Non-pigmented ciliary epithelial cell (primary cell): Measurements from ENCODE around the gene ZNF354B.
"Not testable (repeated sequence)": the region's sequence is repeated elsewhere in the genome, so short reads cannot be mapped to it uniquely, and the experiment has no call there.

Experiments
- DNase-seq: peaks from one replicate; pipeline ENCODE4 v3.0.0-alpha.2; 2010; ENCODE audit warnings: low read depth

ZNF354B gene

DNA sequence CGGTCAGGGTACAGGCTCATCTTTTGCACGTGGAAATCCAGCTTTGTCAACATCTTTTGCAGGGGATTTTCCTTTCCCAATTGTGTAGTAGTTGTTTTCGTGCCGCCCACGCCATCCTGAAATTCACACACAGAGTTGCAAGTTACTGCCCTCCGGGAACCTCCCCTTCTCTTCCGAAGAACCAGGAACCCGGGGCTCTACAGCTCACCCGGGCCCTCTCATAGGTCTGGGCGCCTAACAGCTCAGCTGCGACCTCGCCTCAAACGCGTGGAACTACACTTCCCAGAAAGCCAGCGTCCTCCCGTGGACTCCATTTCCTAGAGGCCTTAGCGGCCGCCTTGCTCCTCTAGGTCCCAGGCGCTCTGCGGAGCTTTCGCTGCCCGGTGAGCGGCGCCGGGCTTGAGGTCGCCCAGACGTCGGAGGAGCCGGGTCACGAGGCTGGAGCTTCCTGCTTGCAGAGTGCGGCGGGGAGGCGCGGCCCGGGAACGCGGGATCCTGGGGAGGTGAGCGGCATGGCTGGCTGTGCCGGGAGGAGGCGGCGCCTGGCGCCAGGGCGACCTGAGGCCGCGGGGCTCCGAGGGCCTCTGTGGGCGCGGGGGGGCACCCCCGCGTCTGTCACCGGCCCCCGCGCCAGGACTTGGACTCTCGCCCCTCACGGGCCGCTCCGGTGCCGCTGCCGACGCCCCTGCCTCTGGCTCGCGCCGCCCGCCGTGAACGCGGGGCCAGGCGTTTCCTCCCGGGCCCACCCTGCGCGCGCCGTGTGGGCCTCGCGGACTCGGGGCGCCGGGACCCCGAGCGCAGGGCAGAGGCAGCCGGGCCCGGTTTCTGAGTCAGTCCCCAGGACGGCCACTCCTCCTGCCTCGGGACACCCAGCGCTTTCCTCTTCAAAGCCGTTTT lies at the start of gene ZNF354B:
TSS of gene ZNF354B (plus strand) at position 329 of the 897 bp plus-strand sequence. CDS start 1,095 bp downstream, outside the sequence.
- DNase-seq = peak; percentile 85

DNA sequence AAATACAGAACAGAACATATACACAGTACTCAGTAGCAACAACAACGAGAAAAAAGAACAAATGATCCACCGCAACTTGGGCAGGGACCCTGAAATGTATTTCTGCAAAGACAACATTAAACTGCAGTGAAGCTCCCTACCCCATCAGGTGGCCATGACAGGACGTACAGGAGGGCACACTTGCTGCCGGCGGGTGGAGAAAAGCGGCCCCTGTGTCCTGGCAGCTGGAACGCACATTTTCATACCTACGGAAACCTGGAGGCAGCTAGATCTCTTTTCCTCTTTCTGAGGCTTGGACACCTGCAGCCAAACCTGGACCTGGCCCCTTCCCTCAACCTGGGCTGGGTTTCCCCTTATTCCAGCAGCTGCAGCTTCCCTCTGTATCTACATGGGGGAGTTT lies 42.2 kb upstream of the ZNF354B start:
- DNase-seq = no peak

DNA sequence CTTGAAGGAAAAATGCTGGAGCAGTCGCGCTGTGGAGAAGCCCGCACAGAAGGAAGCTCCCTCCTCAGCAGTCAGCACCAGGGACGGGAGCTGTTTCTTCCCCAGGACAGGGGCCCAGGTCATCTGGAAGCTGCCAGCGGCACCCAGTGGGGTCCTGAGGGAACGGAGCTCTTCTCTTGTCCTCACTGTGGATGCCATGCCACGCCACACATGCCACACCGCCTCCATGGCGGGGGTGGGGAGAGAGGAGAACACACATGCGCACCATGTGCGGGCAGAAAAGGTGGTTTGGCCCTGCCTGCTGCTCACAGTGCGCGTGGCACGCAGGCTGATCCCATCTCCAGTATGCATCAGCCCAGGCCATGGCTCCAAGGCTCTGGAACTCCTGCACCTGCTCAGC lies 41.7 kb upstream of the ZNF354B start:
- no peak for DNase-seq

DNA sequence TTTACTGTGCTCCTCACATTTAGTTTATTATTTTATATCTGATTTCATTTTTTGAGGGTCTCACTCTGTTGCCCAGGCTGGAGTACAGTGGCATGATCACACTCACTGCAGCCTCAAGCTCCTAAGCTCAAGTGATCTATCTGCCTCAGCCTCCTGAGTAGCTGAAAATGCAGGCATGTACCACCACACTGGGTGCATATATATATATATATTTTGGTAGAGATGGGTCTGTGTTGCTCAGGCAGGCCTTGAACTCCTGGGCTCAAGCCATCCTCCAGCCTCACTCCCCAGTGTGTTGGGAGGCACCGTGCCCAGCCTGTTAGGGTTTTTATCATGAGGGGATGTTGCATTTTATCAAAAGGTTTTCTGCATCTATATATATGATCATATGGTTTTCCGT lies 39.8 kb upstream of the ZNF354B start:
- no peak for DNase-seq

DNA sequence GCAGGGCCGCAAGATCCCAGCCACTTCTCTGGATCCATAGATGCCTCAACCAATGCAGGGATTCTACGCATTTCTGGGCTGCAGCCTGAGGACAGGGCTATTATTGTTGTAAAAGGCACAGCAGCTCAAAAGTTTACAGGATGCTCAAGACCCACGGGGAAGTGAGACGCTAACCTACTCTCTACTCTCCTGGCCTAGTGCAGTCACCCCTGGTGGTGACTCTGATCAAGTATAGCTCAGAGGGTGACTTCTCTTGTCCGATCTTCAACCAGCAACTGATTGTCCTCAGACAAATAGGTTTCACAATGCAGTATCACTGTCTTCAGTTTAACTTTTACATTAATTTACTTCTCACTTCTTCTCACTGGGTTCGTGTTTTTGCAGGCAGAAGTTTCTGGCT lies 34.3 kb upstream of the ZNF354B start:
- no peak for DNase-seq

DNA sequence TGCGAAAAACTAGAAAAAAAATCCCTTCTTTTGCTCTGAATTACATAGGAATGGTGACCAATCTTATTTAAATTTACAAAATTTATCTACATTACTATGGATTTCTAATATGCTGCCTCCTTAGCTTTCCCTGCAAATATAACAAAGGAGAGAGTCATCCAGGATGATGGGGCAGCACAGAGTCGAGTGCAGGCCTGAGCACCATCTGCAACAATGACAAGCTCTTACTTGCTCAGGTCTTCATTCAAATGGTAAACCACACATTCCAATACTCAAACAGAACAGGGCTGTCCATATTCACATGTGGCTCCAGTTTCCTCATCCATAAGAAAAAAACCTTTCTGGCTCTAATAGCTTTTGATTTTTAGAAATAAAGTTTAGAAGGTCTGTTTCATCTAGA lies 33.5 kb upstream of the ZNF354B start:
- no peak for DNase-seq

DNA sequence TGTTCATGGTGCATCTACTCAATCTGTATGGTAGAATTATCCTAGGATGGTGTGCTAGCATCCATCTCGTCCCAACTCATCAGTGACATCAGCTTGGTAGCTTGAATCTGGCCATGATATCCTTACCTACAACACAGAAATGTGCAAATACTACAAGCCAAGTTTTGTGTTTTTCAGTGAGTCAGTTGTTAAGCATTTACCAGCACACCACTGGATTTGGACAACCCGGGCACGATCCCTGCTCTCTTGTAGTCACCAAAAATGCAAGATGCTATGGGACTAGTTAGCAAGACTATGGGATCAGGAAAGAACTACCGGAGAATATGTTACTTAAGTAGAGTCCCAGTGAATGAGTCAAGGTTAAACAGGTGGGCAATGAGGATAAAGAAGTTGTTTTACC lies 32.1 kb upstream of the ZNF354B start:
- no peak for DNase-seq

DNA sequence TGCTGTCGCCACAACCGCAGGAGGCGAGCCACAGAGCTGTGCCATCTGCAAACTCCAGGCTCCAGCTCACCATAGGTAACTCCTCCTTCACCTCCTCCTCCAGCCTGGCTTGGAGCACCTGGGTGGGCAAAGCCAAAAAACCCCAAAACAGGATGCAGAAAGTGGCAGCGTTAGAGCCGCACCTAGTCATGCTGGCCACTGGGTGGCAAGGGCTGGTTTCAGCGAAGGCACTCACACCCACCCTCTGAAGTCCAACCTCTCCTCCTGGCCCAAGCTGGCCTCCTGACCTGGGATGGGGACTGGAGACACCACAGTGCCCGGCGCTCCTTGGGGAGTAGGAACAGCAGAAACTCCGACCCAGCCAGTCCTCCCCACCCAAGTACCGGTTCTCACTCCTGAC lies 28.7 kb upstream of the ZNF354B start:
- DNase-seq = no peak

DNA sequence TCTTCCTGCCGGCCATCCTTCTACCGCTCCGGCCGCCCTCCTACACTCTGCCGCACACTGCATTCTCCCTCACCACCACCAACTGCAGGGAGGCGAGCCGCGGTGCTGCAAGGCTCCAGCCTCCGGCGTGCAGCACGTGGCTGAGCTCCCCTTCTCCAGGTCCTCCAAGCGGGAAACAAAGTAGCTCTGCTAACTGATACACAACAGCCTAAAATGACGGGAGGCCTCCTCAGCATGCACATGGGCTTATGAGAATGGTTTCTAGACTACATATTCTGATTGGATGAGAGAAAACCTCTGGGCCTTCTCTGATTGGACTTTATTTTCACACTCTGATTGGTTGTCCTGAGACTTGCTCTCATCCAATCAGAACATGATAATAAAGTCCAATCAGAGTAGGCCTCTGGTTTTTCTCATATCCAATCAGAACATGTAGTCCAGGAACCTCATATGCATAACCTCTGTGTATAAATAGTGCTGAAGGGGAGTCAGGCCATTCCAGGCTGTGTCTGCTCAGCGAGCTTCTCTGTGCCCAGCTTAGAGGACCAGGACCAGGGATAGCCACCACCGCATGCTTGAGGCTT lies 27.0 kb upstream of the ZNF354B start:
- no peak for DNase-seq

DNA sequence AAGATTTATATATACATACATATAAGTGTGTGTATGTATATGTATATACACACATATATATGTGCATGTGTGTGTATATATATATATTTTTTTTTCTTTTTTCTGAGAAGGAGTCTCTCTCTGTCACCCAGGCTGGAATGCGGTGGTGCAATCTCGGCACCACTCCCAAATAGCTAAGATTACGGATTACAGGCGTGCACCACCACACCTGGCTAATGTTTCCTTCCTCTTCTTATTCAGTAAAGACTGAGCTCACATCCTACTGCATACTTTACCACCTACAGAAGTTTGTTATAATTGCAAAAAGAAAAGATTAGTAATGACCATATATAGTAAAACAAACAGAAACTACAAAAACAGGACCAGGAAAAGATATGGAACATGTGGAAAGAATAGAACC lies 23.1 kb upstream of the ZNF354B start:
- DNase-seq = no peak

DNA sequence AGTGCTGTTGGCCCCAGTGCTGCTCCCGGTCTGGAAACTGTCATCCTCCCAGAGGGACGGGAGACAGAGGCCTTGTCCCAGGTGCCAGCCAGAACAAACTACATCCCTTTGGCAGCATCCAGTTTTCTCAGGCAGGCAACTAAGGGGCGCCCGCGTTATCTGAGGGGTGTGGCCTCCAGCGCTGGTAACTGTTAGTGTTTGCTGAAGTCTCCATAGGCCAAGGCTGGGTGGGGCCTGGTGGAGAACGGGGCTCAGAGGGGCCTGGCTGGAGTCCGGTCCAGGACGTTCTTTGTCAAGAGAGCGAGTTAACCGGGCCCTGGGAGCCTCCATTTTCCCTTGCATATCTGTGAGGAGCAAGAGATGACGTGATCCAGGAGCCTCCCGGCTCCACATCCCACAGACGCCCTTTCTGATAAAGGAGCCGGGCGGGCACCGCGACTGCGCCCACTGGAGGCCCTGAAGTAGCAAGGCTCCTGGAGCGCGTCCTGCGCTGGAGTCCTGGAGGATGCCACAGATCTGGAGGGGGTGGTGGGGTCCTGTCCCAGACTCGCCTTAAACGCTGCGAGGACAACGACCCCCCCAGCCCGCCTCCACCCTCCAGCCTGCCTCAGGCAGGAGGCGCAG lies 20.9 kb upstream of the ZNF354B start:
- DNase-seq = not testable (repeated sequence)

DNA sequence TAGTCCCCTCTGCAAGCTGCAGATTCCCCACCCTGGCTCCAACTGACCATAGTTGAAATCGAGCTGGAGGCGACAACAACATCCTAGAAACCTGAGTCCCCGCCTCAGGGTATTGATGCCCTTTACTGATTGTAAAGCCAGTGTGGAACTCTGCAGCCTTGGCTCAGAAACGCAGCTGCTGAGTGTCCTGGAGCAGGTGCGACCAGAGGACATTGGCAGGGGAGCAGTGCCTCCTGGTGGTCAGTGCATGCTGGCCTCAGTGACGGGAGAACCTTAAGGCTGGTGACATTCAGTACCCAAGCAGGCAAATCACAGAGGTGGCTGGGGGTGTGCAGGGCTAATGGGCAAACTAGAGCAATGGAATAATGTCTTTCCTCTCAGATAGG lies 20.4 kb upstream of the ZNF354B start:
- DNase-seq = no peak

DNA sequence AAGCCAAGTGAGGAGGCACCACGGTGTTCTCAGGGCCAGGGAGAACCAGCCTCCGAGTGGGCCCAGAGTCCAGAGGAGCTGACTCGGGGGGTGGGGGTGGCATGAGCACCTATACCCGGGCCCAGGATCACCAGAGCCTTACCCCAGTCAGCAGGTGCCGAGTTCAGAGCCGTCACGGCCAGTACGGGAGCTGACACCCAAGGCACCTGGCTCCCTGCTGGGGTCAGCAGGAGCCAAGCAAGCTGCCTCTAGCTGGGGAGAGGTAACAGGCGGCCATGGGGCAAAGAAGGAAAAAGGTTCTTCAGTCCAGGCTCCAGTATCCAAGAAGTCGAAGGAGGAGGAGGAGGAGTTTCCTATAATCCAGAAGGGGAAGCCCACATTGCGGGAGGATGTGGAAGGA lies 19.4 kb upstream of the ZNF354B start:
- DNase-seq = not testable (repeated sequence)

DNA sequence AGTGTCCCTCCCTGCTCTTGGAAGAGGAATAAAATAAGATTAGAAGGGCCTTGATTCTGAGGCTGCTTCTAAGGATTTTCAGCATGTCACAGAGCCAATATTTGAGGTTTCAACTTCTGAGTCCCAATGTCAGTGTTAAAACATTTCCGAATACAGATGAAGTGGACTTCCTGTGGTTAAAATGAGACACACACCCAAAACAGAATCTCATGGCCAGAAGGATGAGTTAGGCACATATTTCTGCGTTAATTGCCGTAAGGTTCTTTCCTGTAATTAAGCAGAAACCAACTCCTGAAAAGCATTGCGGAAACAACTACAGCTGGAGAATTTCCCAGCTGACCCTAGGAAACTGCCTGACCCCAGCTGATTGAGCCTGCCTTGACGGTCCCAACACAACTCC lies 10.4 kb upstream of the ZNF354B start:
- DNase-seq = no peak

DNA sequence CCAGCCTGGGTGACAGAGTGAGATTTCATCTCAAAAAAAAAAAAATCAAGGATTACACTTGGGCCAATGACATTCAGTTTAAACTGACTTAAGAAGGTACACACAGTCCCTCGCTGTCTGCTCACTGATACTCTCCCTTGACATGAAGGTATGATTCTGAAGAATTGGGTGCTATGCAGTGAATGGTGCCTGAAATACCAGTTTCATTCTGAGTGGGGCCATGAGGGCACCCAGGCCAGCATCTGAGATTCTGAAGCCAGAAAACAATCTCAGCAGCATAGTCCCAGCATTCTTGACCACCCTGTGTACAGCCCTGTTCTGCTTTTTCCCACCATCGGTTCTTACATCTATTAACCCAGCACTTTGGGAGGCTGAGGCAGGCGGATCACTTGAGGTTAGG lies 7.8 kb upstream of the ZNF354B start:
- no peak for DNase-seq

DNA sequence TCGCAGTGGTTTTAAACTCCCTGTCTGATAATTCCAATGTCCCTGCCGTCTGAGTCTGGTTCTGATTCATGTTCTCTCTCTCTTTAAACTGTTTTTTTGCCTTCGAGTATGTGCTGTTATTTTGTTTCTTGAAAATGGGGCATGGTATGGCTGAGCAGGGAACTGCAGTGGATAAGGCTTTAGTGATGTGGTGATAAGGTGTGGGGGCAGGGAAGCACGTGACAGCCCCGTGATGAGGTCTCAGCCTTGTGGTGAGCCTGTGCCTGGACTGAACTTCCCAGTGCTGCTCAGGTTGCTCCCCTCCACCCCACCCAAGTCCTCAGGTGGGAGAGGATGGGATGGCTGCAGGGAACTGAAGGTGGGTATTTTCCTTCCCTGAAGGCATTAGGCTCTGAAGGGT lies 5.5 kb upstream of the ZNF354B start:
- DNase-seq = no peak

DNA sequence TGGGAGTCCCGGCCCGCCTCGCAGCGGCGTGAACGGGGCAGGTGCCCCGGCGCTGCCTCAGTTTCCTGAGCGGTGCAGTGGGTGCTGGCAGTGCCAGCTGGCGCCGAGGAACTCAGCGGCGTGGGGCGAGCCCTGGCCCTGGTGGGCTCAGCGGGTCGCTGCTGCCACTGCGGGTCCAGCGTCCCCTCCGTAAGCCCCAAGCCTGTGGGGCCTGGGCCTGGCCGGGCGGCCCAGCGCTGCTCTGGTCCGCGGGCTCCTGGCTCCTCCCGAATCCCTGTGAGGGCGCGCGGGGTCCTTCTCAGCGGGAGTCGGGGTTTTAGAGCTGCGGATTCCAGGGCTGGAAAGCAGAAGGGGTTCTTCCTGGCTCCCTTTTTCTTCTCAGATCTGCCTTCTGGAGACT lies 862 bp downstream of the ZNF354B start:
- not testable (repeated sequence) for DNase-seq

DNA sequence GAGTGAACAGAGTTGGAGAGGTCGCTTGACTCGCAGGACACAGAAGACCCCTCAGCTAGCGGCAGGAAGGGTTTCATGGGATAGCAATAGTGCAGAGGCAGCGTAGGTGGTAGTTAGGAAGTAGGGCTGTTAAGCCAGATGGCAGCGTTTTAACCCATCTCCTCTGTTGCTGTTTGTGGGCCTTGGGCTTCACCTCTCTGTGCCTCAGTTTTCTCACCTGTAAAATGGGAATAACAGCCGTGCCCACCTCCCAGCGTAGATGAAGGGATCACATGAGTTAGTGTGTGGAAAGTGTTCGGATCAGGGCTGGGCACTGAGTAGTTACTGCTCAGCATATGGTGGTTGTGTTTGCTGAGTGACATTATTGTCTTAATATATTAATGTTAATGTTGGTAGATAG lies 1.9 kb downstream of the ZNF354B start:
- DNase-seq = no peak

DNA sequence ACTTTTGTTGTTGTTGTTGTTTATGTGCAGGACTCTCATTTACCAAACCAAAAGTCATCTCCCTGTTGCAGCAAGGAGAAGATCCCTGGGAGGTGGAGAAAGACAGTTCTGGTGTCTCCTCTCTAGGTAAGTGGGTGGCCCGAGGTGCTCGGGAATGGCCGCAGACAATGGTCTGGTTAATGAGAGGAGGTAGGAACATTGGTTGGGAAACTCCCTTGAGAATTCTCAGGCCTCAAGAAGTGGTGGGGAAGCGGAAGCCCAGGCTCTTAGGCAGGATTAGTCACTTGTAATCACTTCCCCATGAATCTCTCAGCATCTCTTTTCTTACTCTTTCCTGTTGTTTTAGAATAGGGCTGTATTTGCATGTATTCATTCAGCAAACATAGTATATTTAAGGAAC lies 7.2 kb downstream of the ZNF354B start:
- DNase-seq = no peak

DNA sequence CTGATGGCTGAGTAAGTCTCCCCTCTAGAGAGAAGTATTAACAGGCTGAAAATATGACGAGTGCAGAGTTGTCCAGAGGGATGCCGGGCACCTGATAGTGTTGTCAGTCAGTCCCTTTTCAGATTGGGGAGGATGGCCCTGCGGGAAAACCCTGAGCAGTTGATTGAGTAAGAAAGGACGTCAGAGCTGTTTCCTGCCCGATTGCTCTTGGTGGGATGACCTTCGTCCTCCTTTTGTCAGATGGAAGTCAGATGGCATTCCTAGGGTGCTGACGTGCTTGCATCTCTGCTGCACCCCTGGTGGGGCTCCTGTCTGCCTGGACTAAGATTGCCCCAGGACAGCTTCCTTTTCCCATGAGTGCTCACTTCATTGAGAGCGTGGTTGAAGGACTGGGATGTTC lies 9.8 kb downstream of the ZNF354B start:
- peak; percentile 20 for DNase-seq

DNA sequence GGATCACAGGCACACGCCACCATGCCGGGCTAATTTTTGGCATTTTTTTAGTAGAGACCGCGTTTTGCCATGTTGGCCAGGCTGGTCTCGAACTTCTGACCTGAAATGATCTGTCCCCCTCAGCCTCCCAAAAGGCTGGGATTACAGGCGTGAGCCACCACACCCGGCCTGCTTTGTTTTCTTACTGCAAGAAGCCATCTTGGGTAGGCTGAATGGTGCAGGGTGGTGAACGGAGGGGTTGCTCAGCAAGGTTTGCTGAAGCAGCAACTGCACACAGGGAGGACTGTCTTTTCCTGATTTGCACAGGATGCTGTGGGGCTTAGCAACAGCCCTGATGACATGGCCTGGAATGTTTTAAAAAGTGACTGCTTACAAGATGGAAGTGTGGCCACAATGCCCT lies 10.7 kb downstream of the ZNF354B start:
- no peak for DNase-seq

DNA sequence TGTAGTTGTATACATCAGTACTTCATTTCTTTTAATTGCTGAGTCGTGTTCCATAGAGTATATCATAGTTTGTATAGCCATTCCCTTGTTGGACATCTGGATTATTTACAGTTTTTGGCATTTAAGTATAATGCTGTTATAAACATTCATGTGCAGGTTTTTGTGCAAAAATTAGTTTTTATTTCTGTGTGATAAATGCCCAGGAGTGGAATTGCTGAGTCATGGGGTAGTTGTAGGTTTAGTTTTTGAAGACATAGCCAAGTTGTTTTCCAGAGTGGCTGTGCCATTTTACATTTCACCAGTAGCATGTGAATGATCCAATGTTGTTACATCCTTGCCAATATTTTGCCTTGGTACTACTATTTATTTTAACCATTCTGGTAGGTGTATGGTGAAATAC lies 12.5 kb downstream of the ZNF354B start:
- no peak for DNase-seq

DNA sequence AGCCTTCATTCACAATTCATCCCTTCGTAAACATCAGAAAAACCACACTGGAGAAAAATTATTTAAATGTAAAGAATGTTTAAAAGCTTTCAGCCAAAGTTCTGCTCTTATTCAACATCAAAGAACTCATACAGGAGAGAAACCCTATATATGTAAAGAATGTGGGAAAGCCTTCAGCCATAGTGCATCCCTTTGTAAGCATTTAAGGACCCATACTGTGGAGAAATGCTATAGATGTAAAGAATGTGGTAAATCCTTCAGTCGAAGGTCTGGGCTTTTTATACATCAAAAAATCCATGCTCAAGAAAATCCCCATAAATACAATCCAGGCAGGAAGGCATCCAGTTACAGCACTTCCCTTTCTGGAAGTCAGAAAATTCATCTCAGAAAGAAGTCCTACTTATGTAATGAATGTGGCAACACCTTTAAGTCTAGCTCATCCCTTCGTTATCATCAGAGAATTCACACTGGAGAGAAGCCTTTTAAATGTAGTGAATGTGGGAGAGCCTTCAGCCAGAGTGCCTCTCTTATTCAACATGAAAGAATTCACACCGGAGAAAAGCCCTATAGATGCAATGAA lies 23.5 kb downstream of the ZNF354B start:
- DNase-seq = not testable (repeated sequence)
